GM19035 (cell line): Measurements from ENCODE around the gene SNX14.

Experiments used
- ATAC-seq: cut with Tn5 transposase; IDR thresholded peaks from one replicate; pipeline ENCODE4 v1.9.1; 2021; ENCODE audit not compliant: unreplicated experiment

Gene SNX14

GRCh38 chr6:85465762-85466161, 127.9 kb downstream of the SNX14 start:
- peak; percentile 46 for ATAC-seq

GRCh38 chr6:85464722-85465150, 128.9 kb downstream of the SNX14 start:
- no peak for ATAC-seq

GRCh38 chr6:85464260-85464644, 129.4 kb downstream of the SNX14 start:
- no peak for ATAC-seq

GRCh38 chr6:85463621-85464259, 129.9 kb downstream of the SNX14 start:
- ATAC-seq = no peak

GRCh38 chr6:85462673-85463072, 131.0 kb downstream of the SNX14 start:
- ATAC-seq = no peak

GRCh38 chr6:85461798-85462170, 131.9 kb downstream of the SNX14 start:
- ATAC-seq = no peak

- ATAC-seq = peak; percentile 88
These were observed 132.5 kb downstream of the SNX14 start for GRCh38 chr6:85460921-85461797.

GRCh38 chr6:85460154-85460920, 133.3 kb downstream of the SNX14 start:
- peak; percentile 34 for ATAC-seq

- ATAC-seq = no peak
These were observed 134.3 kb downstream of the SNX14 start for GRCh38 chr6:85459224-85459901.

GRCh38 chr6:85458782-85459181, 134.9 kb downstream of the SNX14 start:
- no peak for ATAC-seq

- ATAC-seq = no peak
These were observed 135.5 kb downstream of the SNX14 start for GRCh38 chr6:85458184-85458583.

- no peak for ATAC-seq
These were observed 136.9 kb downstream of the SNX14 start for GRCh38 chr6:85456782-85457181.
